HepG2 (cell line): ENCODE results near the gene SPAG8. TPM values are rescaled to one million over a fixed set of nuclear protein-coding genes. Genes with fewer than 3 reads are reported as not detected.
A peak's percentile ranks its signal among the peaks of the same experiment; 100 is the strongest.

Experiments used
- ARID2 ChIP-seq: sonication (generic); formaldehyde crosslinking; IDR thresholded peaks from 2 replicates; pipeline ENCODE4 v1.8.1; 2022; ENCODE audit warnings: mild to moderate bottlenecking, missing genetic modification reagents, borderline replicate concordance
- GZF1 ChIP-seq: sonication (generic); formaldehyde crosslinking; IDR thresholded peaks from 2 replicates; pipeline ENCODE4 v1.5.1; 2020; ENCODE audit warnings: mild to moderate bottlenecking, missing genetic modification reagents
- HMG20A ChIP-seq: IDR thresholded peaks from 2 replicates; pipeline ENCODE4 v1.6.1; 2016; ENCODE audit warnings: borderline replicate concordance
- MEIS1 ChIP-seq: sonication (generic); formaldehyde crosslinking; IDR thresholded peaks from 2 replicates; pipeline ENCODE4 v1.9.0; 2021; ENCODE audit warnings: mild to moderate bottlenecking, missing genetic modification reagents, moderate library complexity, borderline replicate concordance
- SAFB2 ChIP-seq: sonication (generic); formaldehyde crosslinking; IDR thresholded peaks from 2 replicates; pipeline ENCODE4 v1.5.1; 2020; ENCODE audit warnings: missing genetic modification reagents, low read depth, mild to moderate bottlenecking, borderline replicate concordance
- ZFX ChIP-seq: sonication (generic); formaldehyde crosslinking; IDR thresholded peaks from 2 replicates; pipeline ENCODE4 v1.4.0; 2020; ENCODE audit warnings: mild to moderate bottlenecking, low read depth, missing genetic modification reagents, moderate library complexity
- ZNF329 ChIP-seq: sonication (generic); formaldehyde crosslinking; IDR thresholded peaks from 2 replicates; pipeline ENCODE4 v1.9.0; 2021; ENCODE audit warnings: low read depth, mild to moderate bottlenecking, missing genetic modification reagents
- ZNF354B ChIP-seq: sonication (generic); formaldehyde crosslinking; IDR thresholded peaks from 2 replicates; pipeline ENCODE4 v1.8.0; 2022; ENCODE audit warnings: mild to moderate bottlenecking, missing genetic modification reagents
- ZNF605 ChIP-seq: sonication (generic); formaldehyde crosslinking; IDR thresholded peaks from 2 replicates; pipeline ENCODE4 v1.8.0; 2022; ENCODE audit warnings: mild to moderate bottlenecking, missing genetic modification reagents
- ZNF615 ChIP-seq: sonication (generic); formaldehyde crosslinking; IDR thresholded peaks from 2 replicates; pipeline ENCODE4 v1.5.0; 2020; ENCODE audit warnings: mild to moderate bottlenecking, missing genetic modification reagents, borderline replicate concordance
- ZNF616 ChIP-seq: sonication (generic); formaldehyde crosslinking; IDR thresholded peaks from 2 replicates; pipeline ENCODE4 v1.5.0; 2020; ENCODE audit warnings: low read depth, mild to moderate bottlenecking, missing genetic modification reagents
- ZNF660 ChIP-seq: sonication (generic); formaldehyde crosslinking; IDR thresholded peaks from 2 replicates; pipeline ENCODE4 v1.5.1; 2020; ENCODE audit warnings: mild to moderate bottlenecking, low read depth, missing genetic modification reagents, borderline replicate concordance
- ZNF777 ChIP-seq: sonication (generic); formaldehyde crosslinking; IDR thresholded peaks from 2 replicates; pipeline ENCODE4 v1.4.0; 2020; ENCODE audit warnings: missing genetic modification reagents
- polyA plus RNA-seq, 8 experiments: library from polyadenylated mRNA; depleted of rRNA in 3 of 8; stranded (reverse) in 7 of 8; unstranded in 1 of 8; fragments of >200 nt; fragmentation: Illumina TruSeq in 4 of 8; extraction: Trizol in 4 of 8; gene quantifications; 2 replicates each; pipeline versions ENCODE4 v1.2.1 to v1.2.3, GENCODE V29; 2011 to 2016; ENCODE audit warnings: low read depth in 4 of 8, missing spikeins in 1 of 8, mixed read lengths in 1 of 8; ENCODE audit not compliant: insufficient read depth in 1 of 8
- total RNA-seq, 5 experiments: library from RNA; depleted of rRNA; stranded (reverse); fragments of >200 nt; fragmentation: Illumina TruSeq; extraction: Trizol; gene quantifications; 2 replicates each; pipeline ENCODE4 v1.2.3, GENCODE V29; 2016; ENCODE audit warnings: low read depth in 1 of 5
- TF ChIP-seq, protein P1 (sequence below): sonication (generic); formaldehyde crosslinking; IDR thresholded peaks from 2 replicates; pipeline ENCODE4 v1.4.0; 2020; ENCODE audit warnings: missing genetic modification reagents, borderline replicate concordance
- TF ChIP-seq, protein P2 (sequence below): sonication (generic); formaldehyde crosslinking; conservative IDR thresholded peaks from 2 replicates; pipeline ENCODE4 v1.8.0; 2022; ENCODE audit warnings: mild to moderate bottlenecking, moderate library complexity, missing genetic modification reagents
- TF ChIP-seq, protein P3 (sequence below): sonication (generic); formaldehyde crosslinking; IDR thresholded peaks from 2 replicates; pipeline ENCODE4 v1.4.0; 2020; ENCODE audit warnings: missing genetic modification reagents
- TF ChIP-seq, protein P4 (sequence below): sonication (generic); formaldehyde crosslinking; IDR thresholded peaks from 2 replicates; pipeline ENCODE4 v1.4.0; 2020; ENCODE audit warnings: missing genetic modification reagents

The SPAG8 gene
- total and polyA plus RNA-seq, 2 of the 13 experiments (the other 11 are each of a cell fraction or from before 2014, with no cell fraction given), result 0.18 to 0.27 TPM

DNA sequence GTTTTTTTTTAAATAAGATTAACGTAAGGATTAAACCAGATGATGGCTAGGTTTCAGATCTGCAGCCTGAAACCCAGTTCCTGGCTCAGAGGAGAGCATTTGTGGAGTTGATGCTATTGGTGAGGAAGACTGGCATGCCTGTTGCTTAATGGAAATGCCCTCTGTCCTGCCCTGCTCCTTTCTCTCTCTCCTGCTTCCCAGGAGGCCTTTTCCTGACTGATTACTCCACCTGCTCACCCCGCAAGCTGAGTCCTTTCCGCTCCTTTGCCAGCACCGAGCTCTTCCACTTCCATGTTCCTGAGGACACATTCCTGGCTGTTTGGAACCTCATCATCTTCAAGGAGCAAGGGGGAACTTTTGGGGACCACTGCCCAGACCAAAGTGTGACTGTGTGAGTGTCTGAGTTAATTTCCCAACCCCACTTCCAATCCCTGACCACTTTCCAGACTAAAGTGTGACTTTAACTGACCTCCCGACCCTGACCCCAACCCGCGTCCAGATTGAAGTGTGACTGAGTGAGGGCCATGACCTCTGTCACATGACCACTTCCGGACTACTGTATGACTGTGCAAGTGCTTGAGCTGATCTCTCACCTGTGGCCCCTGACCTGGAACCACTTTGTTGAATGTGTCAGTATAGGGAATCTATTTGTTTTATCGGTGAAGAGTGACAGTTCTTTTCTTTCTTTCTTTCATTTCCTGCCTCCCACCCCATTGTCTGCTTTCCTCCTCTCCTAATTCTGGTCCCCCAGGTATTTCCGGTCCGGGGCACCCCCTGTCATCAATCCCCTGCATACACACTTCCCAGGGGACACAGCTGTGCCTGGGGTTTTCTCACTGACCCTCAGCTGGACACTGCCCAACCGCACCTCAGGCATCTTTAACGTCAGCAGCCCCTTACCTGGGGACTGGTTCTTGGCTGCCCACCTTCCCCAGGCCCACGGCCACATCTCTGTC lies 22.5 kb upstream of the SPAG8 start (continued):
- TF ChIP-seq, protein P1, sequence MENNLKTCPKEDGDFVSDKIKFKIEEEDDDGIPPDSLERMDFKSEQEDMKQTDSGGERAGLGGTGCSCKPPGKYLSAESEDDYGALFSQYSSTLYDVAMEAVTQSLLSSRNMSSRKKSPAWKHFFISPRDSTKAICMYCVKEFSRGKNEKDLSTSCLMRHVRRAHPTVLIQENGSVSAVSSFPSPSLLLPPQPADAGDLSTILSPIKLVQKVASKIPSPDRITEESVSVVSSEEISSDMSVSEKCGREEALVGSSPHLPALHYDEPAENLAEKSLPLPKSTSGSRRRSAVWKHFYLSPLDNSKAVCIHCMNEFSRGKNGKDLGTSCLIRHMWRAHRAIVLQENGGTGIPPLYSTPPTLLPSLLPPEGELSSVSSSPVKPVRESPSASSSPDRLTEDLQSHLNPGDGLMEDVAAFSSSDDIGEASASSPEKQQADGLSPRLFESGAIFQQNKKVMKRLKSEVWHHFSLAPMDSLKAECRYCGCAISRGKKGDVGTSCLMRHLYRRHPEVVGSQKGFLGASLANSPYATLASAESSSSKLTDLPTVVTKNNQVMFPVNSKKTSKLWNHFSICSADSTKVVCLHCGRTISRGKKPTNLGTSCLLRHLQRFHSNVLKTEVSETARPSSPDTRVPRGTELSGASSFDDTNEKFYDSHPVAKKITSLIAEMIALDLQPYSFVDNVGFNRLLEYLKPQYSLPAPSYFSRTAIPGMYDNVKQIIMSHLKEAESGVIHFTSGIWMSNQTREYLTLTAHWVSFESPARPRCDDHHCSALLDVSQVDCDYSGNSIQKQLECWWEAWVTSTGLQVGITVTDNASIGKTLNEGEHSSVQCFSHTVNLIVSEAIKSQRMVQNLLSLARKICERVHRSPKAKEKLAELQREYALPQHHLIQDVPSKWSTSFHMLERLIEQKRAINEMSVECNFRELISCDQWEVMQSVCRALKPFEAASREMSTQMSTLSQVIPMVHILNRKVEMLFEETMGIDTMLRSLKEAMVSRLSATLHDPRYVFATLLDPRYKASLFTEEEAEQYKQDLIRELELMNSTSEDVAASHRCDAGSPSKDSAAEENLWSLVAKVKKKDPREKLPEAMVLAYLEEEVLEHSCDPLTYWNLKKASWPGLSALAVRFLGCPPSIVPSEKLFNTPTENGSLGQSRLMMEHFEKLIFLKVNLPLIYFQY (CRISPR knock-in tag), result no peak
- TF ChIP-seq ZNF616 (CRISPR knock-in tag) (no peak), ZFX (CRISPR knock-in tag) (no peak), ZNF660 (CRISPR knock-in tag) (no peak), ZNF329 (CRISPR knock-in tag) (no peak), HMG20A (CRISPR knock-in tag) (peak; percentile 55; the same call in 1 of the 2 replicates), SAFB2 (no peak), ZNF615 (CRISPR knock-in tag) (no peak), ZNF354B (no peak), ZNF605 (CRISPR knock-in tag) (peak; percentile 37; the same call in 1 of the 2 replicates), ARID2 (CRISPR knock-in tag) (no peak), MEIS1 (CRISPR knock-in tag) (no peak), GZF1 (no peak), ZNF777 (no peak)
- TF ChIP-seq, protein P2, sequence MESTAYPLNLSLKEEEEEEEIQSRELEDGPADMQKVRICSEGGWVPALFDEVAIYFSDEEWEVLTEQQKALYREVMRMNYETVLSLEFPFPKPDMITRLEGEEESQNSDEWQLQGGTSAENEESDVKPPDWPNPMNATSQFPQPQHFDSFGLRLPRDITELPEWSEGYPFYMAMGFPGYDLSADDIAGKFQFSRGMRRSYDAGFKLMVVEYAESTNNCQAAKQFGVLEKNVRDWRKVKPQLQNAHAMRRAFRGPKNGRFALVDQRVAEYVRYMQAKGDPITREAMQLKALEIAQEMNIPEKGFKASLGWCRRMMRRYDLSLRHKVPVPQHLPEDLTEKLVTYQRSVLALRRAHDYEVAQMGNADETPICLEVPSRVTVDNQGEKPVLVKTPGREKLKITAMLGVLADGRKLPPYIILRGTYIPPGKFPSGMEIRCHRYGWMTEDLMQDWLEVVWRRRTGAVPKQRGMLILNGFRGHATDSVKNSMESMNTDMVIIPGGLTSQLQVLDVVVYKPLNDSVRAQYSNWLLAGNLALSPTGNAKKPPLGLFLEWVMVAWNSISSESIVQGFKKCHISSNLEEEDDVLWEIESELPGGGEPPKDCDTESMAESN, result no peak
- TF ChIP-seq, protein P3, sequence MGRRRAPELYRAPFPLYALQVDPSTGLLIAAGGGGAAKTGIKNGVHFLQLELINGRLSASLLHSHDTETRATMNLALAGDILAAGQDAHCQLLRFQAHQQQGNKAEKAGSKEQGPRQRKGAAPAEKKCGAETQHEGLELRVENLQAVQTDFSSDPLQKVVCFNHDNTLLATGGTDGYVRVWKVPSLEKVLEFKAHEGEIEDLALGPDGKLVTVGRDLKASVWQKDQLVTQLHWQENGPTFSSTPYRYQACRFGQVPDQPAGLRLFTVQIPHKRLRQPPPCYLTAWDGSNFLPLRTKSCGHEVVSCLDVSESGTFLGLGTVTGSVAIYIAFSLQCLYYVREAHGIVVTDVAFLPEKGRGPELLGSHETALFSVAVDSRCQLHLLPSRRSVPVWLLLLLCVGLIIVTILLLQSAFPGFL (CRISPR knock-in tag), result no peak
- TF ChIP-seq, protein P4, sequence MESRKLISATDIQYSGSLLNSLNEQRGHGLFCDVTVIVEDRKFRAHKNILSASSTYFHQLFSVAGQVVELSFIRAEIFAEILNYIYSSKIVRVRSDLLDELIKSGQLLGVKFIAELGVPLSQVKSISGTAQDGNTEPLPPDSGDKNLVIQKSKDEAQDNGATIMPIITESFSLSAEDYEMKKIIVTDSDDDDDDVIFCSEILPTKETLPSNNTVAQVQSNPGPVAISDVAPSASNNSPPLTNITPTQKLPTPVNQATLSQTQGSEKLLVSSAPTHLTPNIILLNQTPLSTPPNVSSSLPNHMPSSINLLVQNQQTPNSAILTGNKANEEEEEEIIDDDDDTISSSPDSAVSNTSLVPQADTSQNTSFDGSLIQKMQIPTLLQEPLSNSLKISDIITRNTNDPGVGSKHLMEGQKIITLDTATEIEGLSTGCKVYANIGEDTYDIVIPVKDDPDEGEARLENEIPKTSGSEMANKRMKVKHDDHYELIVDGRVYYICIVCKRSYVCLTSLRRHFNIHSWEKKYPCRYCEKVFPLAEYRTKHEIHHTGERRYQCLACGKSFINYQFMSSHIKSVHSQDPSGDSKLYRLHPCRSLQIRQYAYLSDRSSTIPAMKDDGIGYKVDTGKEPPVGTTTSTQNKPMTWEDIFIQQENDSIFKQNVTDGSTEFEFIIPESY, result no peak
